Measurements from ENCODE around the gene PRPF19. TPM values are rescaled to one million over a fixed set of nuclear protein-coding genes. Genes with fewer than 3 reads are reported as not detected.

The PRPF19 gene
- total and polyA plus RNA-seq, 2 donors from 2014 or later = 70.7 to 72.1 TPM

- H3K4me1 ChIP-seq (ENCODE audit: control insufficient read depth in 2 of 3, insufficient read depth in 2 of 3, low read depth in 1 of 3, low read length in 3 of 3) = no peaks in the 10 kb centered on the region
- H3K9ac ChIP-seq (ENCODE audit: low read length in 3 of 3) = no peak overlapping the region
- H3K9me3 ChIP-seq (ENCODE audit: control insufficient read depth in 2 of 3, insufficient read depth in 1 of 3, low read length in 3 of 3) = no peaks in the 10 kb centered on the region
- FAIRE-seq (no peak), DNase-seq (no peak)
- no peaks in the 10 kb centered on the region for H3K36me3 ChIP-seq (ENCODE audit: control insufficient read depth in 2 of 3, insufficient read depth in 3 of 3, low read length in 3 of 3)
- H3K4me3 ChIP-seq (ENCODE audit: low read length in 3 of 3) = no peak overlapping the region
- intact Hi-C loops (cut with DNase I) = no loop called here
- no peak overlapping the region for H3K27ac ChIP-seq (ENCODE audit: low read depth in 2 of 2, low read length in 2 of 2)
- no peak for TF ChIP-seq CTCF (IDR thresholded peaks at IDR 0.05; ENCODE audit: borderline replicate concordance, extremely low read depth, insufficient read depth)
- H3K27me3 ChIP-seq (ENCODE audit: control insufficient read depth, insufficient read depth, low read length) = no peaks in the 10 kb centered on the region
These were observed 25.5 kb upstream of the PRPF19 start for GRCh38 chr11:60931917-60932316.

- no peak for TF ChIP-seq CTCF (IDR thresholded peaks at IDR 0.05; ENCODE audit: borderline replicate concordance, extremely low read depth, insufficient read depth)
- no peak overlapping the region for H3K4me3 ChIP-seq (ENCODE audit: low read length in 3 of 3)
- DNase-seq = no peak
- H3K36me3 ChIP-seq (ENCODE audit: control insufficient read depth in 2 of 3, insufficient read depth in 3 of 3, low read length in 3 of 3) = no peaks in the 10 kb centered on the region
- no peak overlapping the region for H3K27ac ChIP-seq (ENCODE audit: low read depth in 2 of 2, low read length in 2 of 2)
- intact Hi-C loops (cut with DNase I) = no loop called here
- no peak for FAIRE-seq
- H3K9me3 ChIP-seq (ENCODE audit: control insufficient read depth in 2 of 3, insufficient read depth in 1 of 3, low read length in 3 of 3) = no peaks in the 10 kb centered on the region
- H3K27me3 ChIP-seq (ENCODE audit: control insufficient read depth, insufficient read depth, low read length) = no peaks in the 10 kb centered on the region
- no peak overlapping the region for H3K9ac ChIP-seq (ENCODE audit: low read length in 3 of 3)
- no peaks in the 10 kb centered on the region for H3K4me1 ChIP-seq (ENCODE audit: control insufficient read depth in 2 of 3, insufficient read depth in 2 of 3, low read depth in 1 of 3, low read length in 3 of 3)
These were observed 24.0 kb upstream of the PRPF19 start for GRCh38 chr11:60930394-60930793.

GRCh38 chr11:60929764-60930163 is 23.4 kb upstream of the PRPF19 start:
- no peak overlapping the region for H3K9ac ChIP-seq (ENCODE audit: low read length in 3 of 3)
- no peaks in the 10 kb centered on the region for H3K9me3 ChIP-seq (ENCODE audit: control insufficient read depth in 2 of 3, insufficient read depth in 1 of 3, low read length in 3 of 3)
- TF ChIP-seq CTCF (IDR thresholded peaks at IDR 0.05; ENCODE audit: borderline replicate concordance, extremely low read depth, insufficient read depth) = no peak
- H3K4me3 ChIP-seq (ENCODE audit: low read length in 3 of 3) = no peak overlapping the region
- H3K27ac ChIP-seq (ENCODE audit: low read depth in 2 of 2, low read length in 2 of 2) = no peak overlapping the region
- no peaks in the 10 kb centered on the region for H3K36me3 ChIP-seq (ENCODE audit: control insufficient read depth in 2 of 3, insufficient read depth in 3 of 3, low read length in 3 of 3)
- no peak for FAIRE-seq
- no peaks in the 10 kb centered on the region for H3K27me3 ChIP-seq (ENCODE audit: control insufficient read depth, insufficient read depth, low read length)
- DNase-seq = no peak
- peaks cover 0 to 3% (median 0%) of the 10 kb centered on the region in 3 donors for H3K4me1 ChIP-seq (ENCODE audit: control insufficient read depth in 2 of 3, insufficient read depth in 2 of 3, low read depth in 1 of 3, low read length in 3 of 3)
- intact Hi-C loops (cut with DNase I) = no loop called here

- Histone ChIP-seq H3K4me3 (ENCODE audit: low read length in 3 of 3) (no peak overlapping the region), H3K27me3 (ENCODE audit: control insufficient read depth, insufficient read depth, low read length) (no peaks in the 10 kb centered on the region), H3K36me3 (ENCODE audit: control insufficient read depth in 2 of 3, insufficient read depth in 3 of 3, low read length in 3 of 3) (no peaks in the 10 kb centered on the region), H3K9ac (ENCODE audit: low read length in 3 of 3) (no peak overlapping the region), H3K4me1 (ENCODE audit: control insufficient read depth in 2 of 3, insufficient read depth in 2 of 3, low read depth in 1 of 3, low read length in 3 of 3) (peaks cover 0 to 10% (median 0%) of the 10 kb centered on the region in 3 donors), H3K27ac (ENCODE audit: low read depth in 2 of 2, low read length in 2 of 2) (no peak overlapping the region), H3K9me3 (ENCODE audit: control insufficient read depth in 2 of 3, insufficient read depth in 1 of 3, low read length in 3 of 3) (no peaks in the 10 kb centered on the region)
- intact Hi-C loops (cut with DNase I) = no loop called here
- TF ChIP-seq CTCF (IDR thresholded peaks at IDR 0.05; ENCODE audit: borderline replicate concordance, extremely low read depth, insufficient read depth) = no peak
- FAIRE-seq (no peak), DNase-seq (no peak)
These were observed 22.2 kb upstream of the PRPF19 start for GRCh38 chr11:60928563-60929001.
